C4-2B (cell line): ENCODE measurements around the gene R3HDM2.

Experiments
- ZFX ChIP-seq: fragments of 450-650 bp; IDR thresholded peaks from 2 replicates; pipeline ENCODE4 v1.6.1; 2017
- TF ChIP-seq, protein P1 (sequence below): fragments of 450-650 bp; conservative IDR thresholded peaks from 2 replicates; pipeline ENCODE4 v1.5.1; 2017; ENCODE audit warnings: mild to moderate bottlenecking

DNA sequence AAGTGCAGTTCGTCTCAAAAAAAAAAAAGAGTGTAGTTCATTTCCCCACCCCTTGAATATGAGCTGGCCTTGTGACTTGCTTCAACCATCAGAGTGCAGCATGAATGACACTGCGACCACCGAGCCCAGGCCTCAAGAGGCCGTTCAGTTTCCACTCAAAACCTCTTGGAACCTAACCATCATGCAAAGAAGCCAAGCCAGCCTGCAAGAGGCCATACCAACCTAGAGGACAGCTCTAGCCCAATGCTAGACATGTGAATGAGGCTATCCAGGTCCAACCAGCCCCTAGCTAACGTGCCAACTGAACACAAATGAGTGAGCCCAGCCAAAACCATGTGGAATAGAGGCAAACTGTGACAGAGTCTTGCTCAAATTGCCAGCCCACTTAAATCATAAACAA is 29.7 kb downstream of the R3HDM2 start:
- TF ChIP-seq, protein P1, sequence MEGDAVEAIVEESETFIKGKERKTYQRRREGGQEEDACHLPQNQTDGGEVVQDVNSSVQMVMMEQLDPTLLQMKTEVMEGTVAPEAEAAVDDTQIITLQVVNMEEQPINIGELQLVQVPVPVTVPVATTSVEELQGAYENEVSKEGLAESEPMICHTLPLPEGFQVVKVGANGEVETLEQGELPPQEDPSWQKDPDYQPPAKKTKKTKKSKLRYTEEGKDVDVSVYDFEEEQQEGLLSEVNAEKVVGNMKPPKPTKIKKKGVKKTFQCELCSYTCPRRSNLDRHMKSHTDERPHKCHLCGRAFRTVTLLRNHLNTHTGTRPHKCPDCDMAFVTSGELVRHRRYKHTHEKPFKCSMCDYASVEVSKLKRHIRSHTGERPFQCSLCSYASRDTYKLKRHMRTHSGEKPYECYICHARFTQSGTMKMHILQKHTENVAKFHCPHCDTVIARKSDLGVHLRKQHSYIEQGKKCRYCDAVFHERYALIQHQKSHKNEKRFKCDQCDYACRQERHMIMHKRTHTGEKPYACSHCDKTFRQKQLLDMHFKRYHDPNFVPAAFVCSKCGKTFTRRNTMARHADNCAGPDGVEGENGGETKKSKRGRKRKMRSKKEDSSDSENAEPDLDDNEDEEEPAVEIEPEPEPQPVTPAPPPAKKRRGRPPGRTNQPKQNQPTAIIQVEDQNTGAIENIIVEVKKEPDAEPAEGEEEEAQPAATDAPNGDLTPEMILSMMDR: no peak
- TF ChIP-seq ZFX: no peak
